RWPE1 (cell line): ENCODE data around the gene STAP2.

Experiments used
- CTCF ChIA-PET: fragments of 350-600 bp; sonication (Branson Sonifier 250); formaldehyde crosslinking; extraction: SDS; loops from one replicate; lab custom pipeline; 2021; lab: Yijun Ruan, JAX
- POLR2A ChIA-PET: fragments of 400-600 bp; formaldehyde crosslinking; extraction: SDS; loops from one replicate; lab custom pipeline; 2020; ENCODE audit warnings: antibody characterized with exemption; ENCODE audit not compliant: low non-redundant PET; lab: Yijun Ruan, JAX
- DNase-seq: peaks from one replicate; pipeline ENCODE4 v3.0.0; 2012; ENCODE audit warnings: low spot score
- H3K27ac ChIP-seq: fragments of 450-650 bp; 2 replicates; pipeline ENCODE4 v1.5.1; 2017
- CTCF ChIP-seq: fragments of 450-650 bp; conservative IDR thresholded peaks from 2 replicates; pipeline ENCODE4 v1.5.1; 2017; ENCODE audit warnings: low read depth, mild to moderate bottlenecking

STAP2 gene

GRCh38 chr19:4343370-4344307 is 5.0 kb upstream of the STAP2 start, which contains the start of gene MPND:
Gene MPND, plus strand, starts transcription at chr19:4343562. Its CDS starts 32 bp downstream, at chr19:4343594.
- peak; percentile 76 for DNase-seq
- TF ChIP-seq CTCF, result no peak
- ChIA-PET CTCF (interaction anchor here (0.6 to 1.5 kb wide), 3 partner anchors 9 to 97 kb away, joined by 3 to 10 read pairs (median 4); partner anchors contain the start of gene YJU2), POLR2A (interaction anchor here (1.2 kb wide), 1 partner anchor 10 kb away, joined by 4 read pairs; no protein-coding TSS in a partner anchor)
- H3K27ac ChIP-seq, result peak within 1 kb of the TSS; percentile 91

- TF ChIP-seq CTCF, result no peak
- peak overlapping the region; percentile 91 for H3K27ac ChIP-seq
- ChIA-PET CTCF (interaction anchor here (0.6 to 2.3 kb wide), 7 partner anchors 10 to 789 kb away, joined by 3 to 7 read pairs (median 3); partner anchors contain the start of gene YJU2), POLR2A (interaction anchor here (0.6 to 1.2 kb wide), 4 partner anchors 11 to 110 kb away, joined by 3 to 5 read pairs (median 4); no protein-coding TSS in a partner anchor)
- peak; percentile 99 for DNase-seq
These were observed 4.2 kb upstream of the STAP2 start for GRCh38 chr19:4342615-4343369.

DNA sequence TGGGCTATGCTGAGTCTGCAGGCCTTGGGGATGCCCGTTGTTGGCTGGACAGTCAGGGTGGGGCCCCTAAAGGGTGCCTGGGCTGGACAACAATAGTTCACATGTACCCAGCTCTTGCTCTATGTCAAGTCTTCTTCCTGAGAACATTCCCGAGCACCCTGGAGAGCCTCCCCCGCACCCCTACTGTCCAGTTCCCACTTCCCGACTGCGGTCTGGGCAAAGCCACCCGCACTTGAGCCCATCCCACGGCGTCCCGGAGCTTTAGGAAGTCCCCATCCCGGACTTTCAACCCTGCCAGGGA is 3.6 kb upstream of the STAP2 start:
- DNase-seq, result no peak
- ChIA-PET POLR2A (interaction anchor here (0.6 to 1.2 kb wide), 3 partner anchors 12 to 37 kb away, joined by 3 to 5 read pairs (median 4); no protein-coding TSS in a partner anchor), CTCF (interaction anchor here (0.6 to 2.3 kb wide), 5 partner anchors 10 to 789 kb away, joined by 3 to 7 read pairs (median 4); partner anchors contain the start of gene YJU2)
- H3K27ac ChIP-seq, result peak overlapping the region; percentile 91
- TF ChIP-seq CTCF, result no peak

- CTCF ChIA-PET, result interaction anchor here (0.6 to 1.3 kb wide), 2 partner anchors 71 to 298 kb away, joined by 3 to 12 read pairs; no protein-coding TSS in a partner anchor
- POLR2A ChIA-PET, result no interaction called here
- TF ChIP-seq CTCF, result no peak
- H3K27ac ChIP-seq, result peak overlapping the region; percentile 82
- no peak for DNase-seq
These were observed 654 bp downstream of the STAP2 start for GRCh38 chr19:4337906-4338440.

DNA sequence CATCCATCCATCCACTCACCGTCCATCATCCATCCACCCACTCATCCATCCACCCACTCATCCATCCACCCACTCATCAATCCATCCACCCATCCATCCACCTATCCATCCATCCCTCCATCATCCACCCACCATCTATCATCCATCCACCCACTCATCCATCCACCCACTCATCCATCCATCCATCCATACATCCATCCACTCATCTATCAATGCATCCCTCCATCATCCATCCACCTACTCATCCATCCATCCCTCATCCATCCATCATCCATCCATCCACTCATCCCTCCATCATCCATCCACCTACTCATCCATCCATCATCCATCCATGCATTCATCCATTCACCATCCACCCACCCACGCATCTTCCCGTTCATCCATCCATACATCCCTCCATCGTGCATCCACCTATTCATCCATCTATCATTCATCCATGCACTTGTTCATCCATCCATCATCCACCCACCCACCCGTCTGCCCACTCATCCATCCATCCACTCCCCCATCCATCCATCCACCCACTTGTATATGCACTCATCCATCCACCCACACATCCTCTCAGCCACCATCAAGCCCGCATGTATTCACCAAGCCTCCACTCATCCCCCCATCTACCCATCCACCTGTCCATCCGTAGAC is 3.6 kb downstream of the STAP2 start:
- TF ChIP-seq CTCF, result no peak
- H3K27ac ChIP-seq, result no peak overlapping the region
- POLR2A ChIA-PET, result no interaction called here
- CTCF ChIA-PET, result no interaction called here
- DNase-seq, result no peak
